8988T (cell line): ENCODE data around the gene BMI1.

Source experiments
- DNase-seq: peaks from one replicate; pipeline ENCODE4 v3.0.0; 2011

BMI1 gene

DNA sequence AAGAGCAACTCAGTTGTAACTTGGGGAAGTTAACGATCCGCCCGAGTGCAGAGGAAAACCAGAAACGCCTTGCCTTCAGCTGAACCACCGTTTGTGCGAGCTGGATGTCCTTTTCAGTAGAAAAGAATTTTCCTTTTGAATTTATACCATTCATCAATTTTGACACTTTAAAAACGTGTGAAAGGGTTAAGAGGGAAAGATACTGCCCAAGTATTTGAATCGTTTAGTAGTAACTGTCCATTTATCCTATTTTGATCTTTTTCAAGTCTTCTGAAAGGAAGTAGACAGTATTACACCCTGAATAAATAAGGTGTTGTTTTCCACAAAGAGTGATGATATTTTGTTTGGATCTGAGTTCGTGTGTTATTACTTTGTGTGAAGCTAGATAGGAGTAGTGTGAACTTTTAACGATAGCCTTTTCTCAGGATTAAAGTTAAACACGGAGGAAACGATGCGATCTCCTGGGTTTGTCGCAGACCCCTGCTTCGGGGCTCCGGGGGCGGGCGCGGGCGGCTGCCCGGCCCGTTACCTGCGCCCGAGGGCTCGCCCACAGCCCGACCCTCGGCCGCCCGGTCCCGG, 830 bp upstream of the BMI1 start:
- no peak for DNase-seq

DNA sequence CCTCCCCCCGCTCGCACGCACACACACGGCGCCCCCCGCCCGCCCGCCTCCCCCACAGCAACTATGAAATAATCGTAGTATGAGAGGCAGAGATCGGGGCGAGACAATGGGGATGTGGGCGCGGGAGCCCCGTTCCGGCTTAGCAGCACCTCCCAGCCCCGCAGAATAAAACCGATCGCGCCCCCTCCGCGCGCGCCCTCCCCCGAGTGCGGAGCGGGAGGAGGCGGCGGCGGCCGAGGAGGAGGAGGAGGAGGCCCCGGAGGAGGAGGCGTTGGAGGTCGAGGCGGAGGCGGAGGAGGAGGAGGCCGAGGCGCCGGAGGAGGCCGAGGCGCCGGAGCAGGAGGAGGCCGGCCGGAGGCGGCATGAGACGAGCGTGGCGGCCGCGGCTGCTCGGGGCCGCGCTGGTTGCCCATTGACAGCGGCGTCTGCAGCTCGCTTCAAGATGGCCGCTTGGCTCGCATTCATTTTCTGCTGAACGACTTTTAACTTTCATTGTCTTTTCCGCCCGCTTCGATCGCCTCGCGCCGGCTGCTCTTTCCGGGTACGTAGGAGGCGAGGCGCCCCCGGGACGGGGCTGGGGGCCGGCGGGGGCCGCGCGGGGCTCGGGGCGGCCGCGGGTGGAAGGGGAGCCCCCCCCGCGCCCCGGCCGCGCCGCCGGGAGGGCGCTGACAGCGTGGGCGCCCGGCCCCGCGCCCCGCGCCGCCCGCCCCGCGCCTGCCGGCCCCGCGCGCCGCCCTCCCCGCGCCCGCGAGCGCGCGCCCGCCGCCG, 441 bp downstream of the BMI1 start:
- DNase-seq, result peak; percentile 68

DNA sequence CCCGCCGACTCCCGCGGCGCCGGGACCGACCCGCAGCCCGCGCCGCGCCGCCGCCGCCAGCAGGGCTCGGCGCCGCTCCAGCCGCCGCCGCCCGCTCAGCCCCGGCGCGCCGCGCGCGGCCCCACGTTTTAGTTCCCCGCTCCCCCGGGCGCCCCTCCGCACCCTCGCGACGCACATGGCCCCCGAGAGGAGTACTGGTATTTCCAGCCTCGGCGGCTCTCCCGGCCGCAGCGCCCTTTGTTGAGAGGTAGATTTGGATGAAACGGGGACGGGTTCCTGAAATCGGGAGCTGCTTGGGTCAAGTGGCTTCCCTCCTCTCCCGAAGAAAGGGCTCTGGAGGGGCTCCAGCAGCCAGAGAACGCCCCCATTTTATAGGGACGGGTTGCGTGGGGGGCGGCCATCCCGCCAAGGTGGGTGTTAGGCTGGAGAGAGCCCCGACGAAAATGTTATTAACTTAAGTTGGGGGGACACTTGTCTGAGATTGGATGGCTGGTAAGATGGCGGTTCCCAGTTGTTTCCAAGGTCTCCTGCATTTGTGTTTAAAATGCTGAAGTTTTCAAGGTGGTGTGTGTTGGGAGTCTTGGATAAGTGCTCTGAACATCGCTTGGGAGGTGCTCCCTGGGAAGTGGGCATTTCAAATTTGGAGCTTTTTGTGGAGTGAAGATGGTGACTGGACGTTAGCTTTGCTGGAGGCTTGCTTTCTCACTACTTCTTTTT, 1.2 kb downstream of the BMI1 start:
- DNase-seq, result peak; percentile 42

DNA sequence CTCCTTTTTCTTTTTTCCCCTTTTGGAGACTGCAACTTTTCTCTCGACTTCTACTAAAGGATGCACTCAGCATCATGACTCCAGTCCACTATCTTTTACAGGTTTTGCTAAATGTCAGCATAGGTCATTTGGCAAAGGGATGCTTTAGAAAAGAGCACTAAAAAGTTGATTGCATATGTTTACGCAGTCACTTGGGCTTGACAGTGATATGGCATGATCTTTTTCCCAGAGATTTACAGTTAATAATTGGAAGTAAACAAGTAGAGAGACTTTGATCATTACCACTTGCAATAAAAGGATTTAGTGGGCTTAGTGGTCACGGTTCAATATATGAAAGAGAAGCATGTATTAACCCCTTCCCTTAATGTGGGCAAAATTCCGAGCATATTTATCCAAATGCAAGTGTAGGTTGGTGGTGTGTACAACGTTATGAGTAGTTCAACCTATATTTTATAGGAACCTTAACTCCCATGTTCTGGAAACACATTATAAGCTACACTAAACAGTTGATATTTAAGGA, 1.8 kb downstream of the BMI1 start:
- DNase-seq, result no peak

DNA sequence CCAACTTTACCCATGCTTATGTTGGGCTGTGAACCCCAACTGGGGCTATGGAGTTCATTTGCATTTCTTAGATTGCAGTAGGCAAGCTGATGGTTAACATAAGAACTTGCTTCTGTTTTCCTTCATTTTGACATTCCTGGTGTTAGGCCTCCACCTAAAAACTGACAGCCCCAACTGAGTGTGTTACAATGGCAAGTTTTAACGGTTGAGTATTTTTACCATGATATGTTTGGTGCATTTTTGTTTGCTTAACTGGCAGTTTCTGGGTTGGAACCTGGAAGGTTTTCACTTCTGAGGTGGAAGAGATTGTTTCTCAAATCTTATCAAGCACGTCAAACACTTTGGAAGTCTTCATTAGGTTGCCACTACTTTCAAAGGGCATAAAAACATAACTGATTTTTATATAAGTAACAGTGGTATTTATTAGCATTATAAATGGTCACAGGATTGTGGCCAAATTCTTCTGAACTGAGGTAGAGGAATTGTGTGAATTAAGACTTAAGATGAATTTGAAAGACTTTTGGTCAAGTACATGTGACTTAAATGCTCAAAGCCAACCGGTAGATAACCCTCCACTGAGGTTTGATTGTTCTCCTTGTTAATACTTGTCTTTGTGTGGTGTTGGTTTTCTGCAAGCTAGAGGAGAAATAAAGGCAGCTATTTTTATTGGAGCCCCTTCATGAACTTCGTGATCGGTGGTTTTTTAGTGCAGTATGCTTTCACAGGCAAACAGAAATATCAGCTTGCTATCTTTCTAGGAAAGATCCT, 2.8 kb downstream of the BMI1 start:
- no peak for DNase-seq

DNA sequence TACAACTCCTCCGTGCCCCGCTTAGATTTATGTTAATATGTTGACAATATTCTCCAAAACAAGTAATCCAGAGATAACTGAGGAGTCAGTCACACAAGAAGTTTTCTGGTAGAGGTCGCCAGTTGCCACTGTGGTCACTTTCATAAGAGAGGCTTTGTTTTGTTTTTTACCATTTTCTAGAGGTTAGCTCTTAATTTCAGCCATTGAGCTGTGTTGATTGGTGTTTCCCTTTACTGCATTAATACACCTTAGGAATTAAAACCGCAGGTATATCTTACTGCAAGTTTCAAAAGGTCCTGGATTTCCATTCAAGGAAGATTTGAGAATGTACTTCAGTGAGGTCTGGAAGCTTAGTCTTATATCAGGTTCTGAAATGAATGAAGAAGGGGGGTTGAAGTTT, 3.5 kb downstream of the BMI1 start:
- DNase-seq, result no peak

DNA sequence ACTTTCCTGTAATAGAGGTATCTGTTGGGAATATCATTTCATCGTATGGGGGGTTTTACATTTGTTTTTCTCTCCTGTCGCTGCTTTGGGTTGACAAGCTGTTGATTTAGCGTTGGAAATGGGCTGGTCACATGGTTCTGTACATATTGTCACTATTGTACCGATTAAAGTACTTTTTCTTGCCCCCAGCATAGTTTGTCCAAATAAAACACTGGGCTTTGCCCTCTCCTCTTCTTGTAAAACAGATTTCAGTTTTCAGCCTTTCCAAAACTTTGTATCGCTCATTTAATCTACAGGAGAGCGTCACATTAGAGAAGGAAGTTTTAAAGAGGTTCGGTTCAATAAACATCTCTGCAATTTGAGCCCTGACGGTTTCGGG, 4.0 kb downstream of the BMI1 start:
- DNase-seq, result no peak

DNA sequence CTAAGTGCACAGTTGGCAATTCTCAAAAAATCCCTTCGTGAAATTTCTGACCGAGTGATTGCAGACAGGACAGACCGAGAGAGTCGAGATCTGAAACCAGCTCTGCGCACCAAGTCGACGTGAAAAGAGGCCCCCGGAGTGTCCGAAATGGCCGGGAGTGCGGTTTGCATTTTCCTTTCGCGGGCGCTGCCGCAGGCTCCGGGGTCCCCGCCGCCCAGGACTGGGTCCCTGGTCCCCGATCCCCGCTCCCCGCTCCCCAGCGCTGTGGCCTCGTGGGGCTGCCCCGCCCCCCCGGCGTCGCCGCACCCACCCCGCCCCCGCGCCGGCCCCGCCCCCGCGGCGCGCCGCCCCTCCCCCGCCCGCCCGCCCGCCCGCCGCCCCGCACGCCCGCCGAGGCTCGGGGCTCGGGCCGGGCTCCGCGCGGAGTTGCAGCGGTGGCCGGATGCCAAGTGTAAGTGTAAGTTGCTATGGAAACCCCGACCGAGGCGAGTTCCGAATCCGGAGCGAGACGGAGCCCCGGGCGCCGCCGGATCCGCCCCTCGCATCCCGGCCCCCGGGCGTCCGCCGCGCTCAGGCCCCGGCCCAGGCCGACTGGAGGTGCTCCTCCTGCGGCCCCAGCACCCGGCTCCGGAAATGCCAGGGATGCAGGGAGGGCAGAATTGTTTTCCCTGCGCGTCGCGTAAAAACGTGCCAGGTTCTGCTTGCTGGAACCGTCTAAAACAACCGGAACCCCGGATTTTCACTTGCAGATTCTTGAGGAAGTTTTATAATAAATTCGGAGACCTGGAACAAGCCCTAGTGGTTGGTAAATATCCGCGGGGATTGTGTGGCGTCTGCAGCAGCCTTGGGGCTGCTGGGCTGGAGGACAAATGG, 4.6 kb downstream of the BMI1 start:
- peak; percentile 95 for DNase-seq

DNA sequence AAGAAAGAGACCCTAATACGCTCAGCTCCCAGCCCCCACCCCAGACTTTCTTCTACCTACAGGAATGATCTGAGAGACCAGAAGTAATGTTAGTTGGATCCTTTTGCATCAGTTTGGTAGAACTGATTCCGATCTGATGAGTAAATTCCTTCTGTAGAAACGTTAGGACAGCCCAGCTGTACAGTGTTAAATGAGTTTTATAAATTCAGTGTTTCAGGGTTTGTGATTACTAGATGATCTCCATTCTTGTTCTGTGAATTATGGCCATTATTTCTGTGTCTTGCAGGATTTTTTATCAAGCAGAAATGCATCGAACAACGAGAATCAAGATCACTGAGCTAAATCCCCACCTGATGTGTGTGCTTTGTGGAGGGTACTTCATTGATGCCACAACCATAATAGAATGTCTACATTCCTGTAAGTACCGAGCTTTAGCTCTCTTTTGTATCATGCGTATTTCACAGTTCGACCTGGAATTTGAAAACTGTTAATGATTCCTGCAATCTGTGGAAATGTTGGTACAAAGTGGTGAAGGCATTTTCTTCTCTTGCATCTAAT, 5.3 kb downstream of the BMI1 start:
- DNase-seq, result no peak

DNA sequence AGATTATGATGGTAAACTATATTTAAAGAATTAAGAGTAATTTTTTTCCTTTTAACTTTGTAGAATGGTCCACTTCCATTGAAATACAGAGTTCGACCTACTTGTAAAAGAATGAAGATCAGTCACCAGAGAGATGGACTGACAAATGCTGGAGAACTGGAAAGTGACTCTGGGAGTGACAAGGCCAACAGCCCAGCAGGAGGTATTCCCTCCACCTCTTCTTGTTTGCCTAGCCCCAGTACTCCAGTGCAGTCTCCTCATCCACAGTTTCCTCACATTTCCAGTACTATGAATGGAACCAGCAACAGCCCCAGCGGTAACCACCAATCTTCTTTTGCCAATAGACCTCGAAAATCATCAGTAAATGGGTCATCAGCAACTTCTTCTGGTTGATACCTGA, 8.3 kb downstream of the BMI1 start:
- DNase-seq, result no peak

DNA sequence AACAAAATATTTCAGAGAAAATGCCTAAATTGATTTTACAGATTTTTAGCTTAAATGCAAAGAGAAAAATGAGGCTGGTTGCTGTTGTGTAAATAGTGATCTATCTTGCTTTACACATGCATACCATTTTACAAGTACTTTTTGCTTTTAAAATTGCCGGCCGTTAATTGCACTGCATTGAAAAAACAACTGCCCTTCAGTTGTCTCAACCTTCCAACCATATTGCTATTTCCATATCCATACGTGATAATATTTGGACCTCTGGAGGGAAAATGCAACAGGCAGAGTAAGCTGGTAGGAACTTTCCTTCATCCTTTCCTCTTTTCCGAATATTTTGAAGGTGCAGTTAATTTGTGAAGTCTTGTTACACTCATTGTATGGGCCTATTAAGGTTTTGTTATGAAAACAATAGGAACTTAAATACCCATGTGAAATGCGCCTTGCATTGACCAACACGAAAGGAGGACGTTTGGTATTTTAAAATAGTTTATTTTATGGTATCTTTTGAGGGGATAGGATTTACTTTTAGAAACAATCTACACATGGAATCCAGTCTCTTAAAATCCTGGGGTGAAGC, 11.3 kb downstream of the BMI1 start:
- no peak for DNase-seq

DNA sequence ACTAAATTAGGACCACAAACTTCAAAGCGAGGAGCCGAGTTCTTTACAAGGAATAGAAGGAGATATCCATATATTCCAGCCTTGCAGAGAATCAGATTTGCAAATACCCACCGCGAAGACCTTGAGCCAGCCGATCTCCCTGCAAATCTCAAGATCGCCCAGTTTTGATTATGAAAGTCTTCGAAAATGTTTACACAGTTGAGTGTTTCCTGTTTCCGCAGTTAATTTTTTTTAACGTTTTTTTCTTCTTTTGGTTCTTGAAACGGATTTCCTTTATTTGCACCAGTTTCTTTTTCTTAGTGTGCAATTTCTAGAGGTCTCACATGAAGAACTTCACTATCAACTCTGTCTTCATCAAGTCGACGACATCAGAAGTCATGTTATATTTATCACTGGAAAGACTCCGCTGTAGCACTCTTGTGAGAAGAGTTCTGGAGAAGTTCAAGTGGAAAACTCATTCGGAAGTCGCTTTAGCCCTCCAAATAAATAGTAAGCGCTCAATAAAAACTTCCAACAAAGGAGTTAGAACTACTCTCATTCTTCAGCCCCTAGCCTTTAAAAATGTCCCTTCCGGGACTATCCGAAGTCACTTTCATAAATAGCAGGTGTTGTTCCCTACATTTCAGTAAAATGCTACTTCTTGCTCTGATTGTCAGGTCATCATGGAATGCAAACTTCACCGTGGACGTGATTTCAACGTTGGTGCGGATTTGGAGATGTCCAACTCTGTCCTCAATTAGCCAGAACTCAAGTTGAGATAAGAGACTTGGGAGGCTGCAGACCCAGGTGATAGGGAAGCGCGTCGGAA, 12.5 kb downstream of the BMI1 start:
- DNase-seq, result no peak

DNA sequence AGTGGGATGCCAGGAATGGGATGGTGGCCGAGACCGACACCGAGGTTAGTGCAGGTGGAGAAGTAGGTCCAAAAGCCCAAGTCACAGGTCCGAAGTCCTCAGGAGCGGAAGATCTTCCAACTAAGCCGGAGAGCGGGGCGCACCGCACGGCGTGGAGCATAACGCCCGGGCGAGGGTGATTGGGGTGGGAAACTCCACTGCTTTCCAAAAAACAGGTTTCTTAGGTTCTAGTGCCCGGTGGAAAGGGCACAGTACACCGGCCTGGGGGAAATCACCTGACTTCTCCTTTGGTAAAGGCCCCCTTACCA, 13.0 kb downstream of the BMI1 start:
- no peak for DNase-seq

DNA sequence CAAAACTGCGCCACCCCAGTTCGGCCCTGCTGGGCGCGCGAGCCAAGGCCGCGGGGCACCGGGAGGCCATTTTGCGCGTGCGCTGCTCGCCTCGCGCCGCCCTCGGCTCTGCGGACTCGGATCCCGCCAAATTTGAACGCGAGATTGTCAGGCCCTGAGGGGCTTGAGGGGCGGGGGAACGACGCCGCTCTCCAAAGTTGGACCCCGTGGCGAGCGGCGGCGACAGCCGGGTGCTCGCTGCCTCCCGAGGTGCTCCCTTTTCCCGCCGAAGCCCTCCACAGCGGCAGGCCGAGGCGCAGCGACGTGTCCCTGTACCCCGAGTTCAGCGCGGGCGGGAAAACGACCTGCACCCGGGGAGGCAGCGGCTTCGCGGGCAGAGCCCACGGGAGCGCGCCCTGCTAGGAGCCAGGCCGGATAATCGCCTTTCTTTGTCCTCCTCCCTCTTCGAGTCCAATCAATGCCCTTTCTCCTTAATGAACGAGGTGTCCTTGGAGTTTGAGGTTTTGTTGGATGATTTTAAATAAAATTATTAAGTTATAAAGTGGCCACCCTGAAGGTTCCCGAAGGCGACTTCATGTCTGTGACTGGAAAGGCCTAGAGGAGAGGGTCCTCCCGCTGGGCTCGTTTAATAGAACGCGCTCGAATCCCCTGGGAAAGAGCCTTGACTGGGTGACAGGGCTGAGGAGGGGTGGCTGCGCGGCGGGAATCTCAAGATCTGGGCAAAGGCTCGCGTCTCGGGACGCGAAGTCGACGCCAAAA, 13.7 kb downstream of the BMI1 start:
- no peak for DNase-seq

DNA sequence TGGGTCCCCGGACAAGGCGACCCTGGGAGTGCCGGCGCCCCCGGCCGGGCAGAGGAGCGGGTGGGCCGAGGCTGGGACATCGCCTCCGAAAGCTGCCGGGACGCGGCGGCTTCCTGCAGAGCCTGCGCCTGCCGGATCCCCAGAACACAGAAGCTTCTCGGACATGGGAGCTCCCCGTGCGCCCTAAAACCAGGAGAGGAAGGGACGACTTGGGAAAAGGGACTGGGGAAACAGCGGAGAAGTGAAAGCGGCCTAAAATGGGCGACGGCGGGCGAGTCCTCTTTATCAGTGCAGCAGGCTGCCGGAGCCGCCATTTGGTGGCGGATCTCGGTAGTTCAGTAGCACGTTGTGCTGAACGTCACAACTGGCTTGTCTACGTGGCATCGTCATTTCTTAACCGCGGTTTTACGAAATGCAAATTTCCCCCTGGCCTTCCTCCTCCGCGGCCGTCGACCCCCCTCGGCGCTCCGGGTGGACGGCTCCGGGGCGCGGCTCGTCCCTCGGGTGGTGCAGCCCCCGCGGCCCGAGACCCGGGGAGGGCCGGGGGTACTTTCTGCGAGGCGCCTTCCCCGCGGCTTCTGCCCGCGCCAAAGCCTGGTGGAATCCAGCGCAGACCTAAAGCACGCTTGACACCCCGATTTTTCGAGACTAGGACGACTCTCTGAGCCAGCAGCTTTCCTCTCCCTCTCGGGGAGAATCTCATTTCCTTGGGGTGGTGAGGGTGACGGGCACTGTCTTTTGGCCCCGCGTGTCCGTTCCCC, 14.5 kb downstream of the BMI1 start:
- no peak for DNase-seq

DNA sequence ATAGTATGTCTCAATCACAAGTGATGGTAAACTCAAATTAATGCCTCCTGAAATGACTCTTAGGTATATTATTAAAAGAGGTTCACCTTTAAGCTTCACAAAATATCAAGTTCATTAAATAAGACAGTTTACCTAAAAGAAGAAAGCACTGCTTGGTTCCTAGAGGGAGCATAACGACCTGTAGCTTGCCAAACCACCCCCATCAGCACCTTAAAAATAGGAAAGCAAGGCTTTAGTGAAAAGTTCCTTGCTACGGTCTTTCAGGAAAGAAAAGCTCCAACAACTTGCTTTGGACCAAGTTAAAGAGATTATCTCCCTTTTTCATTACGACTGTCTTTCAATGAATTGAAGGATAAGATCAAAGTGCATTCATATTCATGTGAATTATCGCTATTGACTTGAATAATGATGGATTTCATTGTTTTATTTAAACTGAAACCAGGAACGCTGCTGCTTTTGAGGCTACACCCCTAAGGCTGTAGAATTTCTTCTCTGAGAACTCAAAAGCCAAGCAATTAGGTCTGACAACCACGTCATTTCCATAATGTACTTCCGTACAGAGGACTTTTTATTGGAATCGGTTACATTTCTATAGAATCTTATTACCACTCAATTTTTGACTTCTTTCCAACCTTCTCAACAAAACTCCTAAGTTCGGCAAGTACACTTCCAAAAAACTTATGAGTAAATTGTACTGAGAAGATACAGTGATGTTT, 17.4 kb downstream of the BMI1 start:
- DNase-seq, result no peak

DNA sequence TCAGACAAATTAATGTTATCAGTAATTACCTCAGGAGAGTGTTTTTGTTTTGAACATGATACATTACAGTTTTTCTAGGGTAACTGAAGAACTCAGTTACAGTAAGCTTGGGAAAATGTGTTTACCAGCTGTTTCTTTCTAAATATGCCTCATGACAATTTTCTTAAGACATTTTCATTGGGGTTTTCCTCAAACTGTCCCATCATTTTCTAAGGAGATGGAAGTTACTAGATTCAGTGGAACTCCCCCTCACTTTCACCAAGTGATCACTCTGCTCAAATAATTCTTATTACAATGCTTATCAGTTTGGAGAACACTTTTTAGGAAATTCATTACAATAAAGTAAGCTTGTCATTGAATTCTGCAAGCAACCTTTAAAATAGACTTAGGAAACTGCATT, 18.0 kb downstream of the BMI1 start:
- no peak for DNase-seq

DNA sequence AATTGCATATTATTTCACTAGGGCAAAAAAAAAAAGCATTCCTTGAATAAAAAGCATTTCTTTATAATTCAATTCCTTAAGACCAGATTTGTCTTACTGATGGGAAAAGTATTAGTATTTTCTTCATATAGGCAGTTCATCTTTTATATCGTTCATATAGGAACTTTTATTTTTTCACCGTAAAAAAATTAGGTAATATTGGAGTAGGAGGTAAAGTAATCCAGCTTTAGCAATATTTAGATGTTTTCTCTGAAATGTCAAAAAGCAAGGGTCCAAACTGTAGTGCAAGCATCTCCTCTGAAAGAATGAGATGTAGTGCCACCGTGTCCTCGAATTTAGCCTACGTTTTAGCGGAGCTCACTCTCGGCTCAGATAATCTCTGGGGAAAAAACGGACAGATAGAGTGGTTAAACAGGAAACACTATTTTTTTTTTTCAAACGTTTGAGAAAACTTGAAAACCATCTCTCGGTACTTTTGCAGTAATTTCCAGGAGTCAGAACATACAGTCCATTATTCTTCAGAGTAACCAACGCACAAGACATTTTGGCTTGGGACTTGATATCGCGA, 18.9 kb downstream of the BMI1 start:
- no peak for DNase-seq
